Neuron (in vitro differentiated cells): Measurements from ENCODE around the gene MOG.
"Not testable (repeated sequence)": the region's sequence is repeated elsewhere in the genome, so short reads cannot be mapped to it uniquely, and the experiment has no call there.

Experiments
- H2AFZ ChIP-seq: one replicate; pipeline ENCODE4 v1.6.1; 2013; ENCODE audit warnings: low read depth, mild to moderate bottlenecking, inconsistent platforms, low read length, moderate library complexity
- H3K27me3 ChIP-seq: one replicate; pipeline ENCODE4 v1.6.1; 2013; ENCODE audit warnings: low read length; ENCODE audit not compliant: insufficient read depth
- H3K36me3 ChIP-seq: one replicate; pipeline ENCODE4 v1.6.1; 2013; ENCODE audit warnings: low read length; ENCODE audit not compliant: insufficient read depth
- H3K4me1 ChIP-seq: one replicate; pipeline ENCODE4 v1.6.1; 2013; ENCODE audit warnings: low read length; ENCODE audit not compliant: insufficient read depth
- H3K4me3 ChIP-seq: 2 replicates; pipeline ENCODE4 v1.5.1; 2013; ENCODE audit warnings: mild to moderate bottlenecking, low read length, moderate library complexity
- H3K9me3 ChIP-seq: one replicate; pipeline ENCODE4 v1.6.1; 2013; ENCODE audit warnings: low read length

Gene MOG

DNA sequence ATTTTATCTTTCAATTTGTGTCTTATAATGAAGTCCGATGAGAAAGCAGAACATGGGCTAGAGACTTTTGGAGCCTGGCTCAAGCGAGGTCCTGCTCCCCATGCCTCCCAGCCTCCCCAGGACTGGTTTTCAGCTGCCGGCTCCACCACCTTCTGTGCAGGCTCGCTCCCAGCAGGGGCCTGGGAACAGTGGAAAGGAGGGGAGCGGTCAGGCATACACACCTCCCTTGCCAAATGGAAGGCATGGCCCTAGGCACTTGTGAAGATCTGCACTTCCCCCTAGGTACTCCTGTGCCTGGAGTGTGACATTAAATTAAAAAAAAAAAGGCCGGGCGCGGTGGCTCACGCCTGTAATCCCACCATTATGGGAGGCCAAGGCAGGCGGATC lies 4.7 kb upstream of the MOG start:
- Histone ChIP-seq H3K4me1 (no peaks in the 10 kb centered on the region), H3K9me3 (no peaks in the 10 kb centered on the region), H3K4me3 (no peak overlapping the region), H3K36me3 (no peaks in the 10 kb centered on the region), H2AFZ (no peak overlapping the region), H3K27me3 (peaks cover 17% of the 10 kb centered on the region)

DNA sequence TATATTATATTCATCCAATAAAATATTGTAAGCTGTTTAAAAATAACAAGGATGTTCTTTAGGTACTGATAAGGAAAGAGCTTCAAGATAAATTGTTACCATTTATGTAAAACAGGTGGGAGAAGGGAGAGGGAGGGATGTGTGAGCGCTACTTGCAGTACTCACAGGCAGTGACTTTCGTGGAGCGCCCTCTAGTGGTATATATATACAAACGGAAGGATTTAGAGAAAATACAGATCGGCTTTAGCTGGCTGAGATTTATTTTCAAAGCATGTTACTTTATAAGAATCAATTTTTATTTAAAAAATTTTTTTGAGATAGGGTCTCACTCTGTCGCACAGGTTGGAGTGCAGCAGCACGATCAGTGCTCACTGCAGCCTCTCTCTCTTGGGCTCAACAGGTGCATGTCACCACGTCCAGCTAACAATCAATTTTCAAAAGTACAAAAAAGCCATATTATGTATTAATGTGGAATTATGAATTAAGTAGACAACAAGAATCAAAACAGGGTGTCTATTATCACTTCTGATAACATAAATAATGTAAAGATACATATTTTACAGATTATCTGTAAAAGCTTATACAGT lies 3.3 kb upstream of the MOG start:
- H2AFZ ChIP-seq = no peak overlapping the region
- no peaks in the 10 kb centered on the region for H3K4me1 ChIP-seq
- no peak overlapping the region for H3K4me3 ChIP-seq
- H3K9me3 ChIP-seq = no peaks in the 10 kb centered on the region
- no peaks in the 10 kb centered on the region for H3K36me3 ChIP-seq
- H3K27me3 ChIP-seq = peaks cover 17% of the 10 kb centered on the region

DNA sequence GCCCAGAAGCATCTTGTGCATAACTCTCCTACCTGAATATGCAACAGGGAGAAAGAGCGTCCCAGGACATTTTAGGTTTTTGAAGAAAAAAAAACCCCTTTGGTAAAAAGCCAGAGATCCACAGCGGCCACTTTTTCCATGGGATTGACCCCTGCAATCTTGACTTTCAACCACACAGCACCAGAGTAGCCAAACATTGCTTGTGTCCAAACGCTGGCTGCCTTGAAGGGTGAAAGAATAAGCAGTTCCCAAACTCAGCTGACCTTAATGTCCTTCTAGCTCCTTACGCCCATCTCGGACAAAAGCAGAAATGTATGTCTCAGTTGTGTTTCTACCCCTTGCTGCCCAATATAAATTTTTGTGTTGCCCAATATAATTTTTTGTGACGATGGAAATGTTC lies 1.2 kb upstream of the MOG start:
- peaks cover 17% of the 10 kb centered on the region for H3K27me3 ChIP-seq
- no peaks in the 10 kb centered on the region for H3K36me3 ChIP-seq
- no peak overlapping the region for H3K4me3 ChIP-seq
- no peak overlapping the region for H2AFZ ChIP-seq
- no peaks in the 10 kb centered on the region for H3K9me3 ChIP-seq
- H3K4me1 ChIP-seq = no peaks in the 10 kb centered on the region

DNA sequence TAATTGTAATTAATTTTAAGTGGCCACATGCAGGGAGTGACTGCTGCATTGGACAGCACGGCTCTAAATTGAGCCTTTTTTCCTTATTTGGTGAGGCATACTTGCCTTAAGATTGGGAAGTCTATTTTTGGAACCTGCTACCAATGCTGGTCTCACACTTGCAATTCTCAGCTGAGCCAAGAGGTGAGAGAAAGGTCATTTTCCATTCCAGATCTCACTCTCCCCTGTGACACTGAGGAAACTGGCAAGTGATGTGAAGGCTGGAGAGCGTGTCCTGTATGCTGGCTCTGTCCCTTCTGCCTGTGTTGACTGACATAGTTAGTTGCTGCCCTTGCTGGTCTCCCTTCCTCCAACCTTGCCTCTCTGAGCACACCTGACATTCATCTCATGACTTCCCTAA lies 735 bp upstream of the MOG start:
- no peaks in the 10 kb centered on the region for H3K36me3 ChIP-seq
- H2AFZ ChIP-seq = no peak overlapping the region
- no peaks in the 10 kb centered on the region for H3K9me3 ChIP-seq
- H3K4me1 ChIP-seq = no peaks in the 10 kb centered on the region
- no peak overlapping the region for H3K4me3 ChIP-seq
- H3K27me3 ChIP-seq = peaks cover 17% of the 10 kb centered on the region

DNA sequence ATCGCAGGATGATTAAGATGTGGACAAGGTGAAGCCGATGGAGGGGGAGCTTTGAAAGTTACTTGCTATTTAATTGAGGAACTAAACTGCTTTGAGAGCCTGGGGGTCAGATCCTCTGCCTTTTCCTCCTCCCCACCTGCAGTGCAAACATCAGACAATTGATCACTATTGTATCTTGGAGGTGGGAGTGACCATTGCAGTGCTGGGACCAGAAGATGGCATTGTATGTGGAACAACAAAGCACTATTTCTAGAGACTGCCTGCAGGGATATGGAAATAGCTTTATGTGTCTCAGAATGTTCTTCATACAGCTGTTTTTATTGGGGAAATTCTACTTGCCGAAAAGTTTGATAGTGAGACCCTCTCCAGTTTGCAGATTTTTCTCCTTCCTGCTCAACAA lies 4.2 kb downstream of the MOG start:
- H3K4me1 ChIP-seq = peaks cover 3% of the 10 kb centered on the region
- no peaks in the 10 kb centered on the region for H3K9me3 ChIP-seq
- H3K27me3 ChIP-seq = peaks cover 12% of the 10 kb centered on the region
- H3K4me3 ChIP-seq = no peak overlapping the region
- H3K36me3 ChIP-seq = no peaks in the 10 kb centered on the region
- H2AFZ ChIP-seq = no peak overlapping the region

DNA sequence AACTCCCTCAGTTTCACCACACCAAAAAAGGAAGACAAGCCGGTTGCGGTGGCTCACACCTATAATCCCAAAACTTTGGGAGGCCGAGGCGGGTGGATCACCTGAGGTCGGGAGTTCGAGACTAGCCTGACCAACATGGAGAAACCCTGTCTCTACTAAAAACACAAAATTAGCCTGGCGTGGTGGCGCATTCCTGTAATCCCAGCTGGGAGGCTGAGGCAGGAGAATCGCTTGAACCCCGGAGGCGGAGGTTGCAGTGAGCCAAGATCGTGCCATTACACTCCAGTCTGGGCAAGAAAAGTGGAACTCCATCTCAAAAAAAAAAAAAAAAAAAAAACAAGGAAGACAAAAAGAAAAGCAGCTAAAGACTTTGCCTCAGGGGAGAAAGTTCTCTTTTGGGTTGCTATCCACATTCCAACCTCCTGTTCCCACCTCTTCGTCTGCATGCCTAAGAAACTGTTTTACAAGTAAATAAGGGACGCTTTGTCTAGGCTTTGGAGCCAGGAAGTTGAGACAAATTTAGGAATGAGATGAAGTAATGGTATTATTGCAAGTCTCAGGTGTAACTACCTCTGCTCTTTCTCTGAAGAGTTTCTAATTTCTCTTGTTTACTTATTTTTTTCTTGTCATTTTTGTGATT lies 4.7 kb downstream of the MOG start:
- not testable (repeated sequence) for H3K36me3 ChIP-seq, H2AFZ ChIP-seq, H3K9me3 ChIP-seq, H3K4me1 ChIP-seq, H3K27me3 ChIP-seq, H3K4me3 ChIP-seq

DNA sequence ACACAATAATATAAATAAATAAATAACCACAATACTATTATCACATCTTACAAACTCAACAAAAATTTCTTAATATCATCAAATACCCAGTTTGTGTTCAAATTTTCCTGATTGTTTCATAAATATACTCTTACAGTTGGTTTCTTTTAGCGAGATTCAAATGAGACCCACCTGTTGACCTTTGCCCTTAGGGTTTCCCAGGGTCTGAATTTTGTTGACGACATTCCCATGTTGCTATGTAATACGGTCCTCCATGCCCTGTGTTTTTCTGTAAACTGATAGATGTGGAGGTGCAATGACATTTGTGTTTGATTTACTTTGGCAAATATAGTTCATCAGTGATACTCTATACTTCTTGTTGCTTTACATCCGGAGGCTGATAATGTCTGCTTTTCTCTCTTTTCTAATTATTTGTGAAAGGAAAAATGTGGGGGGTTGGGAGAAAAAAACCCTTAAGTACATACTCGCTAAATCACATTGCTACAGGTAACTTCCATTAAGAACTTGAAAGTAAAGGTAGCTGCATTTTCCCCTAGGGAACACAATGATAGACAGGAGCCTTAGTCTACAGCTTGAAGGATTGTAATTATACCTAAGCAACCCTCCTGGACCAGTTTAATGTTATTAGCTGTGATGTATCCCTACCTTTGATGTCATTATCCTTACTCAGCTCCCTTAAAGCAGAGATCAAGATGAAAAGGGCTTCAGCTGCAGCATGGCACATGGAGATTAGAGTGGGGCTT lies 6.6 kb downstream of the MOG start:
- H3K36me3 ChIP-seq = no peaks in the 10 kb centered on the region
- no peak overlapping the region for H2AFZ ChIP-seq
- peaks cover 5% of the 10 kb centered on the region for H3K4me1 ChIP-seq
- H3K4me3 ChIP-seq = no peak overlapping the region
- no peaks in the 10 kb centered on the region for H3K9me3 ChIP-seq
- H3K27me3 ChIP-seq = peaks cover 2% of the 10 kb centered on the region

DNA sequence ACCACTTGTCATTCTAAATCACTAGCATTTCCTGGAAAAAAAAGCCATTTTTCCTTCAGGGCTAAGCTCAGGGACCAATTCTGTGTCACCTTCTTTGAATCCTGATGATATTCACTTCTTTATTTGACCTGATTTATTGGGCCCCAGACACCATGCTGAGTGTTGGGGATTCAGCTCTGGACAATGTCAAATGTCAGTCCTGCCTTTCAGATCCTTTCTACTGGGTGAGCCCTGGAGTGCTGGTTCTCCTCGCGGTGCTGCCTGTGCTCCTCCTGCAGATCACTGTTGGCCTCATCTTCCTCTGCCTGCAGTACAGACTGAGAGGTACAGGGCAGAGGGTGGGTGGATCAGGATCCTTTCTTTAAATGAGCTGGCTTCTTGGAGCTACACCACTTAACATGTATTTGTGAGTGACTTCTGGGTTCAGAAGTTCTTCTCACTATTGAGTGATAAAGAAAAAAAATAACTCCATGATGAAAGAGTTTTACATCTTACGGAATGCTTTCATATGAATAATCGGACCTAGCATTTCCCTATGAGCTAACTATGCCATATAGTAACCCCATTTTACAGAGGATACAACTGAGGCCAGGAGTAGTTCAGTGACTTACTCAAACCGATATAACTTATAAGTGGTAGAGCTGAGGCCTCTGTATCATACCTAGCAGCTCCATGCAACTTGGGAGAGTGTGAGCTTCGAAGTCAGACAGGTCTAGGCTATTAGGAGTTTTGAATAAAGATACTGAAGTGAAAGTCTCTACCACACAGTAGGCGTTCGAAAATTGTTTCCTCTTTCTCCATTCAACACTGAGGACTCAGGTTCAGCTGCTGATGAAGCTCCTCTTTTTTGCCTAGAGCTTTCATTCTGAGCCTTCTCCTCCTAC lies 9.3 kb downstream of the MOG start:
- Histone ChIP-seq H2AFZ (no peak overlapping the region), H3K9me3 (no peaks in the 10 kb centered on the region), H3K36me3 (no peaks in the 10 kb centered on the region), H3K27me3 (peaks cover 2% of the 10 kb centered on the region), H3K4me1 (peaks cover 5% of the 10 kb centered on the region), H3K4me3 (no peak overlapping the region)

DNA sequence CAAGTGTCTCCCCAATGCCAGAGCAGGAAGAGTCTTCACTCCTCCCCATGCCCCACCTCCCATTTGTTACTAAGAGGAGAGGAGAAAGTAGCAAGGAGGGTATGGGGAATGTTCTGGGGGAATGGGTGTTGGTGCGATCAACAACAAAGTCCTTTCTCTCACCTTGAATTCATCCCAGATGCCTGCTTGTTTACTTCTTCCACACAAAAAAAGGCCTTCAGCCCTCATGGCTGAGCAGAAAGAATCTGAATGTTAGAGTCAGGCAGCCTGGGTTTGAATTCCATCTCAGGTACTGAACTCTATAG lies 9.9 kb downstream of the MOG start:
- Histone ChIP-seq H3K27me3 (peaks cover 2% of the 10 kb centered on the region), H3K9me3 (no peaks in the 10 kb centered on the region)

DNA sequence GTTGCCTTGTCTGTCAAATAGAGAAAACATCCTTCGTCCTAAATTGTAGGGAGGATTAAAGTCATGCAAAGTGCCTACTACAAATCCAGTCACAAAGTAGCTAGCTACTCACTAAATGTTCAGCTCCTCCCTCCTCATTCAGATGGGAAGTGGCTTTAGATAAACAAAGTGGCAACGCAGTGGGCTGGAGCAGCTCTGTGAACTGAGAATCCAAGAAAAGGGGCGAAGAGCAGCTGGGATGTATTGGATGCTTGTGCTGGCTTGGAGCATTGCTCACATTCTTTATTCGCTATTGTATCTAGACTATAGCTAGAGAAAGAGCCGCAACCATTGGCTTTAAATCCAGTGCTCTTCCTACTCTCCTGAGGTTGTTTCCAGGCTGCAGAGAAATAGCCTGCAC lies 10.3 kb downstream of the MOG start:
- H3K36me3 ChIP-seq = no peaks in the 10 kb centered on the region
- no peaks in the 10 kb centered on the region for H3K9me3 ChIP-seq
- H3K4me1 ChIP-seq = peaks cover 5% of the 10 kb centered on the region
- no peak overlapping the region for H3K4me3 ChIP-seq
- H2AFZ ChIP-seq = no peak overlapping the region
- H3K27me3 ChIP-seq = no peaks in the 10 kb centered on the region

More for the DNA sequence above, 9.9 kb downstream of the MOG start:
- Histone ChIP-seq H3K36me3 (no peaks in the 10 kb centered on the region), H3K4me1 (peaks cover 5% of the 10 kb centered on the region), H3K4me3 (no peak overlapping the region), H2AFZ (no peak overlapping the region)

DNA sequence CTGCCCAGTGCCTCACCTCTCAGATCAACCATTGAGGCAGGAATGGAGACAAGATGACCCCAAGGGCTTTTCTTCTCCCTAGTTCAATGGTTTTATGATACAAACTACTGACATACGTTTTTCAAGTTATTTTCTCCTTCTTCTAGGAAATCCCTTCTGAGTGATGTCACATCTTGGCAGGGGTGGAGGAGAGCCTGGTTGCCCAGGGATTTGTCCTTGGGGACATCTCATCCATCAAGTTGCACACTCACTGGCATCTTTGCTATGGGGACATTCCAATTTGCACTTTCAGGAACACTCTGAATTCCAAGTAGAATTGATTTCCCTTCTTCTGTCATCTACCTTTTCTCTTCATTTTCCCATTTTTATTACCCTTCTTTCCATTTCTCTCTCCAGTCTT lies 14.1 kb downstream of the MOG start:
- H3K36me3 ChIP-seq = no peaks in the 10 kb centered on the region
- no peaks in the 10 kb centered on the region for H3K27me3 ChIP-seq
- peaks cover 2% of the 10 kb centered on the region for H3K4me1 ChIP-seq
- no peak overlapping the region for H3K4me3 ChIP-seq
- no peaks in the 10 kb centered on the region for H3K9me3 ChIP-seq
- no peak overlapping the region for H2AFZ ChIP-seq

DNA sequence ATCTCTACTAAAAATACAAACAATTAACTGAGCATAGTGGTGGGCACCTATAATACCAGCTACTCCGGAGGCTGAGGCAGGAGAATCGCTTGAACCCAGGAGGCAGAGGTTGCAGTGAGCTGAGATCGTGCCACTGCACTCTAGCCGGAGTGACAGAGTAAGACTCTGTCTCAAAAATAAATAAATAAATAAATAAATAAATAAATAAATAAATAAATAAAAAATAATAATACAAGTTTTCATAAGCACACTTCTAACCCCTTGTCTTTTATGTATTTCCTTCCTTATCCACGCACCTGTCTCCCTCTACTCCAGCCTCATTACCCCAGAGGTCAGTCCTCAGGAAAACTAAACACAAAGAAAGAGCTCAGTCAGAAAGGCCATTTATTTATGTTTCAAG lies 15.2 kb downstream of the MOG start:
- H3K36me3 ChIP-seq, H3K4me1 ChIP-seq: not testable (repeated sequence)

DNA sequence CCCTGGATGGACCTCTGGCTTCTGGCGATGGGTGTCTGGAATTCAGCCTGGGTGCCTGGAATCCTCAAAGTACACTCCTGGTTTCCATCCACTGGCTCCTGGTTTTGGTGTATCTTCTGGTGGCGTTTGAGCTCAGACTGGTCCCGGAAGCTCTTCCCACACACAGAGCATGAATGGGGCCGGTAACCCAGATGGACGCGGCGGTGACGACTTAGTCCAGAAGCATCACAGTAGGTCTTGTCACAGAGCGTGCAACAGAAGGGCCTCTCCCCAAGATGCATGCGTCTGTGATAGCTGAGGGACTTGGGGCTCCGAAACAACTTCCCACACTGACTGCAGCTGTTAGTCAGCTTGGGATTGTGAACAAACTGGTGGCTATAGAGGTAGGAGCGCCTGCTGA lies 16.3 kb downstream of the MOG start:
- H3K9me3 ChIP-seq = no peaks in the 10 kb centered on the region
- no peak overlapping the region for H2AFZ ChIP-seq
- H3K4me1 ChIP-seq = no peaks in the 10 kb centered on the region
- H3K36me3 ChIP-seq = no peaks in the 10 kb centered on the region
- H3K4me3 ChIP-seq = no peak overlapping the region
- no peaks in the 10 kb centered on the region for H3K27me3 ChIP-seq

More for the DNA sequence above, 15.2 kb downstream of the MOG start:
- H2AFZ ChIP-seq, H3K4me3 ChIP-seq, H3K9me3 ChIP-seq, H3K27me3 ChIP-seq: not testable (repeated sequence)
